HG03457 (cell line): ENCODE results near the gene TRPM8.

ENCODE experiments used
- ATAC-seq: cut with Tn5 transposase; IDR thresholded peaks from one replicate; pipeline ENCODE4 v1.9.1; 2021; ENCODE audit warnings: moderate number of reproducible peaks; ENCODE audit not compliant: unreplicated experiment

The TRPM8 gene

DNA sequence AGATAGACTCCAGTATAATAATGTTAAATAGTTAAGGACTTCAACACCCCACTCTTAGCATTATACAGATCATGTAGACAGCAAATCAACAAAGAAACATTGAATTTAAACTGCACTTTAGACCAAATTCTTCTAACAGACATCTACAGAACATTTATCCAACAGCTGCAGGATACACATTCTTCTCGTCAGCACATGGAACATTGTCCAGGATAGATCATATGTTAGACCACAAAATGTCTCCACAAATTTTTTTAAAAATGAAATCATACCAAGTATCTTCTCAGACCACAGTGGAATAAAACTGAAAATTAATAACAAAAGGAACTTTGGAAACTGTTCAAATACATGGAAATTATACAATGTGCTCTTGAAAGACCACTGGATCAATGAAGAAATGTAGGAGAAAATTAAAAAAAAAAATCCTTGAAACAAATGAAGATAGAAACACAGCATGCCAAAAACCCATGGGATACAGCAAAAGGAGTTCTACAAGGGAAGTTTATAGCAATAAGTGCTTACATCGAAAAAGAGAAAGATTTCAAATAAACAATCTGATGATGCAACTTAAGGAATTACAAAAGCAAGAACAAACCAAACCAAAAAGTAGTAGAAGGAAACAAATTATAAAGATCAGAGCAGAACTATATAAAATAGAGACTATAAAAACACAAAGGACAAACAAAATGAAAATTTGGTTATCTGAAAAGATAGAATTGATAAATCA lies 121.1 kb downstream of the TRPM8 start:
- ATAC-seq, result no peak

DNA sequence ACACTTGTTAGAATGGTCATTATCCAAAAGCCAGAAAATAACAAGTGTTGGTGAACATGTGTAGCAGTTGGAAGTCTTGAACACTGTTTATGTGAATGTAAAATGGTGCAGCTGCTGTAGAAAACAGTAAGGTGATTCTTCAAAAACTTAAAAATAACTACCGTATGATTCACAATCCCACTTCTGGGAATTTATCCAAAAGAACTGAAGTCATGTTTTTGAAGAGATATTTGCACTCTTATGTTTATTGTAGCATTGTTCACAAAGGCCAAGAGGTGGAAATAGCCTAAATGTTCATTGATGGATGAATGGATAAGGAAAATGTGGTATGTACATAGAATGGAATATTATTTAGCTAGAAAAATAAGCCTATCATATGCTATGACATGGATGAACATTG lies 127.0 kb downstream of the TRPM8 start:
- no peak for ATAC-seq

- no peak for ATAC-seq
Observed at GRCh38 chr2:234046521-234046920, 129.3 kb downstream of the TRPM8 start.

- ATAC-seq, result no peak
Observed at GRCh38 chr2:234047361-234047760, 130.2 kb downstream of the TRPM8 start.

GRCh38 chr2:234048049-234048448 lies 130.9 kb downstream of the TRPM8 start:
- no peak for ATAC-seq

DNA sequence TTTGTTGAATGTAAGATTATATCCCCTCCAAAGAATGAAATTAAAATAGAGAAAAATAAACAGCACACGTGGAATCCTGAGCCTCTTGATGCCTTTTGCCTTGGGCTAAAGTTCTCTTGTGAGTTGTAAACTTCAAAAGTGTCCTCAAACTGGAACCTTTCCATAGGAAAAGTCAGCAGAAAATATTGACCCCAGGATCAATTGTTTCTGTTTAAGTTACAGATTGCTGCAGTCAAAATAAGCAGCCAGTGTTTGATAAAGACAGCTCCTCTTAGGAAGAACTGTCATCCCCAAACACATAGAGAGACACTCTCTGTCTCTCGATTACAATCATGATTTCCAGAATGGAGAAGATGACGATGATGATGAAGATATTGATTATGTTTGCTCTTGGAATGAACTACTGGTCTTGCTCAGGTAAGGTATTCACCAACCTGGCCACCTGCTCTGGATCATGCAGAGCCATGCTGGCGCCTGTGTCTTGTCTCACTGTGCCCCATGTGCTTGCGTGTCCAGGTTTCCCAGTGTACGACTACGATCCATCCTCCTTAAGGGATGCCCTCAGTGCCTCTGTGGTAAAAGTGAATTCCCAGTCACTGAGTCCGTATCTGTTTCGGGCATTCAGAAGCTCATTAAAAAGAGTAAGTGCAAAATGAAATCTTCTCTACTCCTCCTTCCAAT lies 133.4 kb downstream of the TRPM8 start, which contains the start of gene SPP2:
SPP2 (plus strand) TSS at position 248 of the 681 bp plus-strand sequence; CDS start at position 333, 85 bp downstream.
- ATAC-seq, result no peak

DNA sequence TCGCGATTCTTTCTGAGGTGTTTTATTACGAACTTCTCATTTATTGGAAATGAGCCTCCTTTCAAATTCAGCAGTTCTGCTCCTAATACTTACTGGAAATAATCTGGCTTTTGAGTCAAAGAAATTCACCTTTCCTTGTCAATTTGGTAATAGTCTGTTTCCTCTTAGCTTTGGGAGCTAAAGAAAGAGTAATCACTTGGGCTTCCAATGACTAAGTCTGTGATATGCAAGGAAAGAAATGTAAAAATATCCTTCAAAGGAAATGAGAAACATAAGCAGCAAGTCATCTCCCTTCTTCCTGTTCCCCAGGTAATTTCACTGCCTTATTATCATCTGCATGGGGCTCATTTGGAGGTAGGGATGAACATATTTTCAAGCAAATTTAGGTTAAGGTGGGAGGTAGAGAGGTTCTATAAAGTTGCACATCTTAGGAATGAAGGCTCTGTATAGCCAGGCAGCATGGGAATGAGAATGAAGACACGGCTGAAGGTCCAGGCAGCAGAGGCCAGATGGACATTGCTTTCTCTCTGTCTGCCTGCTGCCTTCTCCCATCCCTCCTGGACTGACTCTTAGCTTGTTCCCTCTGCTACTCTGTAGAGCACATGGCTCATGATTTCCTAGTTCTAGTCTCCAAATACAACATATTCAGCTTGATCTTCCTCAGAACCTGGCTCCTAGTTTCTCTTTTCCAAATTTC lies 134.3 kb downstream of the TRPM8 start:
- ATAC-seq, result no peak

DNA sequence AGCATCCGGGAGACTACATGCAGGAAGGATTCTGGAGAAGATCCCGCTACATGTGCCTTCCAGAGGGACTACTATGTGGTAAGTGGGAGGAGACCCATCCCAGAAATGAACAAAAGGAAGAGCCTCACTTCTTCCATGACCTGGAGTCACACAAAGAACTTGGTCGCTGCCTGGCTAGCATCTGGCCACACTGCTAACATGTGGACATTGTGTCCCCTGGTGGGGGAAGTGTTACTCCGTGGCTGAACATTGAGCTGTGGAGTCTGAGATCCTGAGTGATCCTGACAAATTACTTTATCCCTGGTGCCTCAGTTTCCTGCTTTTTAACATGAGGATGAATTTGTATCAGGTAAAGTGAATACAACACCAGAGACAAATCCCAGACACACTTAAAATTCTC lies 141.7 kb downstream of the TRPM8 start:
- no peak for ATAC-seq

- no peak for ATAC-seq
Observed at GRCh38 chr2:234060236-234060635, 143.1 kb downstream of the TRPM8 start.

DNA sequence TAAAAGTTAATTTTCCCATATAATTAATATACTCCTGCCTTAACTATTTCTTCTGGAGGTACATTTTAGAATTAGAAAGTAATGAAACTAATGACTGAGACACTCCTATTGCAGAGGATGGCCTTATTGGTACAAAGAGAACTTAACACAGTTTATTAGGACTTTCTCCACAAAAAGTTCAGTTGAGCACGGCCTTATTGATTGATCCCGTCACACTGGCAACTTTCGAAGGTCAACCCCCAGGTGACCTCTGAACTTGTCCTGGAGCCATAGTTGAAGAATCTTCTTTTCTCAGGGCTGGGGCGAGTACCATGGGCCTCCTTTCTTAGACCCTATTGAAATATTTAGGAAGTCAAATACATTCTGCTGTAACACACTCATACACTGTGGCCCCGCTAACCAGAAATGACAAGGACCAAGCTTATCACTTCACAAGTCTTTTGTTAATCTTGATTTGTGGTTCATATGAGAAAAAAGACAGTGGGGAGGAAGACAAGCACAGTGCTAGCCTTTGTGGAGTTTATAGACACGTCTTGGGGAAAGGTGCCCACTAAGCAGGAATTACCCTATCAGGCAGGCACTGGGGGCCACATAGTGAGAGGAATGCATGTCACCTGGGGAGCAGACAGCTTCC lies 144.6 kb downstream of the TRPM8 start:
- ATAC-seq, result no peak

- no peak for ATAC-seq
Observed at GRCh38 chr2:234066587-234066986, 149.4 kb downstream of the TRPM8 start.
